ENCODE data around the gene CNGA1. TPM values are rescaled to one million over a fixed set of nuclear protein-coding genes. Genes with fewer than 3 reads are reported as not detected.

Gene CNGA1
- total RNA-seq, 1 donor from 2014 or later, result 3.9 TPM

GRCh38 chr4:47907089-47907646 lies 109.3 kb downstream of the CNGA1 start:
- TF ChIP-seq CTCF (IDR thresholded peaks at IDR 0.05; ENCODE audit: unreplicated experiment), result no peak
- Mint-ChIP-seq H3K36me3 (peaks cover 27% of the 10 kb centered on the region), H3K4me3 (no peak overlapping the region), H3K9me3 (no peaks in the 10 kb centered on the region), H3K4me1 (peaks cover 26% of the 10 kb centered on the region), H3K27ac (no peak overlapping the region), H3K27me3 (ENCODE audit: low read depth) (no peaks in the 10 kb centered on the region)
- no peak for DNase-seq (ENCODE audit: low spot score in 2 of 2, unreplicated experiment in 2 of 2)

- Mint-ChIP-seq H3K4me3 (no peak overlapping the region), H3K4me1 (no peaks in the 10 kb centered on the region), H3K36me3 (peaks cover 30% of the 10 kb centered on the region), H3K9me3 (no peaks in the 10 kb centered on the region), H3K27ac (no peak overlapping the region), H3K27me3 (ENCODE audit: low read depth) (no peaks in the 10 kb centered on the region)
- no peak for TF ChIP-seq CTCF (IDR thresholded peaks at IDR 0.05; ENCODE audit: unreplicated experiment)
- DNase-seq (ENCODE audit: low spot score in 2 of 2, unreplicated experiment in 2 of 2), result no peak
These were observed 116.8 kb downstream of the CNGA1 start for GRCh38 chr4:47899639-47900038.

- no peak for TF ChIP-seq CTCF (IDR thresholded peaks at IDR 0.05; ENCODE audit: unreplicated experiment)
- no peaks in the 10 kb centered on the region for H3K27me3 Mint-ChIP-seq (ENCODE audit: low read depth)
- H3K27ac Mint-ChIP-seq, result no peak overlapping the region
- no peak overlapping the region for H3K4me3 Mint-ChIP-seq
- peaks cover 3% of the 10 kb centered on the region for H3K9me3 Mint-ChIP-seq
- H3K4me1 Mint-ChIP-seq, result no peaks in the 10 kb centered on the region
- DNase-seq (ENCODE audit: low spot score in 2 of 2, unreplicated experiment in 2 of 2), result no peak
- H3K36me3 Mint-ChIP-seq, result peaks cover 40% of the 10 kb centered on the region
These were observed 124.6 kb downstream of the CNGA1 start for GRCh38 chr4:47891928-47892327.

Other genes starting within 250 kb of the CNGA1 start
- gene CORIN, start 178.6 kb downstream of the CNGA1 start, total RNA-seq, result 1.1 to 1.5 TPM (median 1.3 TPM) in 3 replicates
- gene NFXL1, start 102.1 kb downstream of the CNGA1 start, total RNA-seq, result 25.8 to 30.3 TPM (median 27.7 TPM) in 3 replicates
- 12.1 to 13.4 TPM (median 13.3 TPM) in 3 replicates for gene NIPAL1, start 91 bp upstream of the CNGA1 start, total RNA-seq
- gene TXK, start 117.6 kb upstream of the CNGA1 start, total RNA-seq, result 1.5 to 1.7 TPM (median 1.7 TPM) in 3 replicates